ENCODE measurements around the gene BRPF3.

GRCh38 chr6:36195471-36196112 is 952 bp upstream of the BRPF3 start:
- TF ChIP-seq CTCF (IDR thresholded peaks at IDR 0.05) (no peak), POLR2A (IDR thresholded peaks at IDR 0.05) (no peak)
